MCF 10A (cell line): Measurements from ENCODE around the gene NECAP2. TPM values are rescaled to one million over a fixed set of nuclear protein-coding genes. Genes with fewer than 3 reads are reported as not detected.
"Not testable (repeated sequence)": the region's sequence is repeated elsewhere in the genome, so short reads cannot be mapped to it uniquely, and the experiment has no call there.

Experiments used
- BruUV-seq: library from RNA; stranded (reverse); fragments of 400-500 nt; replicated peaks from 2 replicates; lab custom pipeline; 2021; lab: Mats Ljungman, UMichigan
- CTCF ChIA-PET: fragments of 300-600 bp; sonication (Branson Sonifier 250); formaldehyde crosslinking; extraction: SDS; loops from one replicate; lab custom pipeline; 2021; ENCODE audit warnings: antibody characterized with exemption, inconsistent platforms; lab: Yijun Ruan, JAX
- POLR2A ChIA-PET: fragments of 300-600, 350-650 bp; sonication (Branson Sonifier 250); formaldehyde crosslinking; extraction: SDS; loops from one replicate; lab custom pipeline; 2020; ENCODE audit warnings: antibody characterized with exemption, inconsistent platforms; lab: Yijun Ruan, JAX
- DNase-seq: peaks from one replicate; pipeline ENCODE4 v3.0.0-alpha.2; 2018; ENCODE audit not compliant: unreplicated experiment
- H3K27ac Mint-ChIP-seq: one replicate; pipeline ENCODE4 v1.8.0; 2022; ENCODE audit warnings: mild to moderate bottlenecking, low read depth, mixed read lengths; ENCODE audit not compliant: unreplicated experiment
- H3K27me3 Mint-ChIP-seq: one replicate; pipeline ENCODE4 v1.8.0; 2022; ENCODE audit warnings: mixed read lengths; ENCODE audit not compliant: insufficient read depth, unreplicated experiment
- H3K36me3 Mint-ChIP-seq: one replicate; pipeline ENCODE4 v1.8.0; 2022; ENCODE audit warnings: mild to moderate bottlenecking, moderate library complexity, mixed read lengths; ENCODE audit not compliant: insufficient read depth, unreplicated experiment
- H3K4me1 Mint-ChIP-seq: one replicate; pipeline ENCODE4 v1.8.0; 2022; ENCODE audit warnings: mixed read lengths; ENCODE audit not compliant: insufficient read depth, unreplicated experiment
- H3K4me3 Mint-ChIP-seq: one replicate; pipeline ENCODE4 v1.8.0; 2022; ENCODE audit warnings: mild to moderate bottlenecking, moderate library complexity, mixed read lengths; ENCODE audit not compliant: unreplicated experiment
- H3K9me3 Mint-ChIP-seq: one replicate; pipeline ENCODE4 v1.8.0; 2022; ENCODE audit warnings: mixed read lengths; ENCODE audit not compliant: unreplicated experiment
- CTCF ChIP-seq: fragments of 200-600 bp; IDR thresholded peaks from one replicate; pipeline ENCODE4 v1.8.0; 2022; ENCODE audit warnings: antibody characterized with exemption, mild to moderate bottlenecking; ENCODE audit not compliant: unreplicated experiment
- intact Hi-C: fragments of 100-400 bp; cut with micrococcal nuclease; formaldehyde crosslinking; loops from 2 replicates; pipeline ENCODE4 v1.14.1; 2022
- total RNA-seq: library from RNA; stranded (reverse); gene quantifications from 2 replicates; pipeline ENCODE4 v1.2.3, GENCODE V29; 2022

Gene NECAP2
- total RNA-seq, 1 experiment from 2014 or later = 34.1 TPM

- intact Hi-C loops, H3K4me1 Mint-ChIP-seq, H3K9me3 Mint-ChIP-seq, H3K27ac Mint-ChIP-seq, POLR2A ChIA-PET, BruUV-seq, H3K27me3 Mint-ChIP-seq, H3K4me3 Mint-ChIP-seq, CTCF ChIA-PET, DNase-seq: not testable (repeated sequence)
- peaks cover 13% of the 10 kb centered on the region for H3K36me3 Mint-ChIP-seq
These were observed 48.8 kb downstream of the NECAP2 start for GRCh38 chr1:16489195-16489880.

- Mint-ChIP-seq H3K27me3 (no peaks in the 10 kb centered on the region), H3K4me1 (peaks cover 5% of the 10 kb centered on the region), H3K27ac (no peak overlapping the region), H3K36me3 (peaks cover 13% of the 10 kb centered on the region), H3K9me3 (no peaks in the 10 kb centered on the region), H3K4me3 (no peak overlapping the region)
- intact Hi-C loops = no loop called here
- no peak for DNase-seq
- ChIA-PET POLR2A (no interaction called here), CTCF (no interaction called here)
- BruUV-seq = no TSS peak
- no peak for TF ChIP-seq CTCF
These were observed 50.6 kb downstream of the NECAP2 start for GRCh38 chr1:16491056-16491675.

GRCh38 chr1:16492937-16493336, 52.4 kb downstream of the NECAP2 start:
- H3K9me3 Mint-ChIP-seq, H3K27me3 Mint-ChIP-seq: not testable (repeated sequence)
- POLR2A ChIA-PET = interaction anchor here (1.2 kb wide), 1 partner anchor 23 kb away, joined by 3 read pairs; no protein-coding TSS in a partner anchor

DNA sequence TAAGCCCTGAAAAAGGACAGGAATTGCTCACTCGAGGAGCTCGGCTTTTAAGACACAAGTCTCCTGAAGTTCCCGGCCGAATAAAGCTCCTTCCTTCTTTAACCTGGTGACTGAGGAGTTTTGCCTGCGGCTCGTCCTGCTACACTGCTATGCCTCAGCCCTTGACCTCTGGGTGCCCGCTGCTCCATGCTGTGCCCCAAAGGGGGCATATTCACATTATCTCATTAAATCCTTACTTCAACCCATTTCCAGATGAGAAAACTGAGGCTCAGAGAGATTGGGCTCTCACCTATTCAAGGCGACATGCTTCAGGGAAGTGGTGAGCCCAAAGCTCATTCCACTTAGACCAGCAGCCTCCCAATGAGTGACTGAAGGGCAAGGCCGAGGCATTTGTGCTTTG, 53.2 kb downstream of the NECAP2 start:
- BruUV-seq, H3K36me3 Mint-ChIP-seq, H3K4me3 Mint-ChIP-seq, intact Hi-C loops, CTCF ChIA-PET, DNase-seq, H3K9me3 Mint-ChIP-seq, H3K27me3 Mint-ChIP-seq, H3K27ac Mint-ChIP-seq: not testable (repeated sequence)
- peaks cover 11% of the 10 kb centered on the region for H3K4me1 Mint-ChIP-seq
- POLR2A ChIA-PET = interaction anchor here (0.7 to 1.2 kb wide), 2 partner anchors 23 to 251 kb away, joined by 3 read pairs; no protein-coding TSS in a partner anchor

More at GRCh38 chr1:16492937-16493336, 52.4 kb downstream of the NECAP2 start:
- H3K4me3 Mint-ChIP-seq = peak overlapping the region; percentile 19
- BruUV-seq, intact Hi-C loops, CTCF ChIA-PET: not testable (repeated sequence)
- peak; percentile 27 for DNase-seq
- peaks cover 13% of the 10 kb centered on the region for H3K36me3 Mint-ChIP-seq
- H3K4me1 Mint-ChIP-seq = peaks cover 11% of the 10 kb centered on the region
- peak overlapping the region; percentile 42 for H3K27ac Mint-ChIP-seq

DNA sequence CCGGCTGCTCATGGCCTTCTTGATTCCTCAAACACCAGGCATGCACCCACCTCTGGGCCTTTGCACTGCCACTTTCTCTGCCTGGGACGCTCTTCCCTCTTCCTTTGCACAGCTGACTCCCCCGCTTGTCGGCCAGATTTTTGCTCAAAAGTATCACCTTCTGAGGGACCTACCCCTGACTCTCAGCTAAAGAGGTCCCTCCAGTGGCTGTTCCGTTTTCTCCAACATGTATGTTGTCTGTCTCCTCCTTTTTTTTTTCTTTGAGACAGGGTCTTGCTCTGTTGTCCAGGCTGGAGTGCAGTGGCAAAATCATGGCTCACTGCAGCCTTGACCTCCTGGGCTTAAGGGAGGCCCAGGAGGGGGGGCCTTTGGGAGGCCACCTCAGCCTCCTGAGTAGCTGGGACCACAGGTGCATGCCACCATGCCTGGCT, 57.0 kb downstream of the NECAP2 start:
- POLR2A ChIA-PET = interaction anchor here (0.6 to 1.3 kb wide), 3 partner anchors 16 to 57 kb away, joined by 3 to 4 read pairs (median 3); partner anchors contain the start of gene NECAP2
- H3K9me3 Mint-ChIP-seq, DNase-seq, H3K27me3 Mint-ChIP-seq, H3K27ac Mint-ChIP-seq, H3K36me3 Mint-ChIP-seq, BruUV-seq: not testable (repeated sequence)
- Mint-ChIP-seq H3K4me3 (peak overlapping the region; percentile 74), H3K4me1 (peaks cover 11% of the 10 kb centered on the region)
- CTCF ChIA-PET = interaction anchor here (0.7 kb wide), 1 partner anchor 239 kb away, joined by 5 read pairs; no protein-coding TSS in a partner anchor
- intact Hi-C loops = loop anchor here (5.0 kb wide), 1 partner anchor 420 kb away; no protein-coding TSS in a partner anchor

- TSS peak; percentile 39 for BruUV-seq
- intact Hi-C loops = loop anchor here (5.0 kb wide), 1 partner anchor 421 kb away; no protein-coding TSS in a partner anchor
- H3K27ac Mint-ChIP-seq, CTCF ChIA-PET, H3K27me3 Mint-ChIP-seq, H3K9me3 Mint-ChIP-seq, DNase-seq, H3K36me3 Mint-ChIP-seq, H3K4me1 Mint-ChIP-seq: not testable (repeated sequence)
- POLR2A ChIA-PET = interaction anchor here (0.8 to 1.3 kb wide), 2 partner anchors 16 to 58 kb away, joined by 3 read pairs; partner anchors contain the start of gene NECAP2
- H3K4me3 Mint-ChIP-seq = peak overlapping the region; percentile 74
These were observed 57.5 kb downstream of the NECAP2 start for GRCh38 chr1:16498047-16498446.
